IMR-90 (cell line): ENCODE results near the gene RNF125.

Source experiments
- BHLHE40 ChIP-seq: fragments of 150-350 bp; IDR thresholded peaks from 2 replicates; pipeline ENCODE4 v1.6.1; 2016; ENCODE audit warnings: mild to moderate bottlenecking, low read depth, low read length
- CEBPB ChIP-seq: IDR thresholded peaks from 2 replicates; pipeline ENCODE4 v1.6.1; 2012; ENCODE audit warnings: low read depth, low read length, improper control_type of control experiment
- POLR2A ChIP-seq: IDR thresholded peaks from 2 replicates; pipeline ENCODE4 v1.6.1; 2012; ENCODE audit warnings: mild to moderate bottlenecking, low read depth, low read length
- RAD21 ChIP-seq: IDR thresholded peaks from 2 replicates; pipeline ENCODE4 v1.6.1; 2012; ENCODE audit warnings: low read length, improper control_type of control experiment
- RFX5 ChIP-seq: IDR thresholded peaks from 2 replicates; pipeline ENCODE4 v1.8.0; 2012; ENCODE audit warnings: low read depth, mild to moderate bottlenecking, low read length, moderate library complexity
- TF ChIP-seq, protein P1 (sequence below): conservative IDR thresholded peaks from 2 replicates; pipeline ENCODE4 v1.5.1; 2012; ENCODE audit warnings: mild to moderate bottlenecking, low read depth, low read length, improper control_type of control experiment
- TF ChIP-seq, protein P2 (sequence below): fragments of 150-350 bp; IDR thresholded peaks from 2 replicates; pipeline ENCODE4 v1.6.1; 2017; ENCODE audit warnings: mild to moderate bottlenecking, antibody characterized with exemption, low read length, low read depth

DNA sequence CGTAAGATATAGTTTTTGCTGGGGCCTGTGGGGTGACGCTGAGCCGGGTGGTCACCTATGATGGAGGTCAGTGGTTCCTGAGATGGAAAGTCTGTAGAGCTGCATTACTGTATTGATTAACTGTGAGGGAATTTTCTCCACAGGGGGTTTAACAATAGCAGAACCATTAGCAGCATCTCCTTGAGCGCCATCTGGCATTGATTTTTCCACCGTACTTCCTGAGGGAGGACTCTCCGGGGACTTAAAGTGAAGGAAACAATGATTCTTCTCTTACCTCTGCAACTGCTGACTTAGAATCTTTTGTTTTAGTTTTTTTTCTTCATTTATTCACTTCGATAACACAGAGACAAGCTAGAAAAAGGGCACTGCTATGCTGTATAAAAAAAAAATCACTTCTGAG lies 22.6 kb upstream of the RNF125 start:
- TF ChIP-seq RAD21 (no peak), POLR2A (no peak), CEBPB (no peak), BHLHE40 (no peak), RFX5 (no peak)
- TF ChIP-seq, protein P1, sequence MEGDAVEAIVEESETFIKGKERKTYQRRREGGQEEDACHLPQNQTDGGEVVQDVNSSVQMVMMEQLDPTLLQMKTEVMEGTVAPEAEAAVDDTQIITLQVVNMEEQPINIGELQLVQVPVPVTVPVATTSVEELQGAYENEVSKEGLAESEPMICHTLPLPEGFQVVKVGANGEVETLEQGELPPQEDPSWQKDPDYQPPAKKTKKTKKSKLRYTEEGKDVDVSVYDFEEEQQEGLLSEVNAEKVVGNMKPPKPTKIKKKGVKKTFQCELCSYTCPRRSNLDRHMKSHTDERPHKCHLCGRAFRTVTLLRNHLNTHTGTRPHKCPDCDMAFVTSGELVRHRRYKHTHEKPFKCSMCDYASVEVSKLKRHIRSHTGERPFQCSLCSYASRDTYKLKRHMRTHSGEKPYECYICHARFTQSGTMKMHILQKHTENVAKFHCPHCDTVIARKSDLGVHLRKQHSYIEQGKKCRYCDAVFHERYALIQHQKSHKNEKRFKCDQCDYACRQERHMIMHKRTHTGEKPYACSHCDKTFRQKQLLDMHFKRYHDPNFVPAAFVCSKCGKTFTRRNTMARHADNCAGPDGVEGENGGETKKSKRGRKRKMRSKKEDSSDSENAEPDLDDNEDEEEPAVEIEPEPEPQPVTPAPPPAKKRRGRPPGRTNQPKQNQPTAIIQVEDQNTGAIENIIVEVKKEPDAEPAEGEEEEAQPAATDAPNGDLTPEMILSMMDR: no peak
- TF ChIP-seq, protein P2, sequence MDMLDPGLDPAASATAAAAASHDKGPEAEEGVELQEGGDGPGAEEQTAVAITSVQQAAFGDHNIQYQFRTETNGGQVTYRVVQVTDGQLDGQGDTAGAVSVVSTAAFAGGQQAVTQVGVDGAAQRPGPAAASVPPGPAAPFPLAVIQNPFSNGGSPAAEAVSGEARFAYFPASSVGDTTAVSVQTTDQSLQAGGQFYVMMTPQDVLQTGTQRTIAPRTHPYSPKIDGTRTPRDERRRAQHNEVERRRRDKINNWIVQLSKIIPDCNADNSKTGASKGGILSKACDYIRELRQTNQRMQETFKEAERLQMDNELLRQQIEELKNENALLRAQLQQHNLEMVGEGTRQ: no peak
